ENCODE results near the gene SPG11.
"Not testable (repeated sequence)": the region's sequence is repeated elsewhere in the genome, so short reads cannot be mapped to it uniquely, and the experiment has no call there.

GRCh38 chr15:44625286-44625685 is 38.2 kb downstream of the SPG11 start:
- TF ChIP-seq EP300, POLR2A, POLR2AphosphoS5 (IDR thresholded peaks at IDR 0.05): not testable (repeated sequence)
- TF ChIP-seq, protein P1, sequence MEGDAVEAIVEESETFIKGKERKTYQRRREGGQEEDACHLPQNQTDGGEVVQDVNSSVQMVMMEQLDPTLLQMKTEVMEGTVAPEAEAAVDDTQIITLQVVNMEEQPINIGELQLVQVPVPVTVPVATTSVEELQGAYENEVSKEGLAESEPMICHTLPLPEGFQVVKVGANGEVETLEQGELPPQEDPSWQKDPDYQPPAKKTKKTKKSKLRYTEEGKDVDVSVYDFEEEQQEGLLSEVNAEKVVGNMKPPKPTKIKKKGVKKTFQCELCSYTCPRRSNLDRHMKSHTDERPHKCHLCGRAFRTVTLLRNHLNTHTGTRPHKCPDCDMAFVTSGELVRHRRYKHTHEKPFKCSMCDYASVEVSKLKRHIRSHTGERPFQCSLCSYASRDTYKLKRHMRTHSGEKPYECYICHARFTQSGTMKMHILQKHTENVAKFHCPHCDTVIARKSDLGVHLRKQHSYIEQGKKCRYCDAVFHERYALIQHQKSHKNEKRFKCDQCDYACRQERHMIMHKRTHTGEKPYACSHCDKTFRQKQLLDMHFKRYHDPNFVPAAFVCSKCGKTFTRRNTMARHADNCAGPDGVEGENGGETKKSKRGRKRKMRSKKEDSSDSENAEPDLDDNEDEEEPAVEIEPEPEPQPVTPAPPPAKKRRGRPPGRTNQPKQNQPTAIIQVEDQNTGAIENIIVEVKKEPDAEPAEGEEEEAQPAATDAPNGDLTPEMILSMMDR (IDR thresholded peaks at IDR 0.05) = not testable (repeated sequence)
